Stimulated activated CD8-positive, alpha-beta memory T cell treated with anti-CD3 and anti-CD28 coated beads, Interleukin-12 subunit alpha, Interleukin-12 subunit beta, amount 100 ng/mL, for 24 hours (primary cell): Measurements from ENCODE around the gene FAHD2A.
"Not testable (repeated sequence)": the region's sequence is repeated elsewhere in the genome, so short reads cannot be mapped to it uniquely, and the experiment has no call there.

Source experiments
- DNase-seq: peaks from one replicate; pipeline ENCODE4 v3.0.0-alpha.2; 2020; ENCODE audit errors: extremely low read depth

Gene FAHD2A

DNA sequence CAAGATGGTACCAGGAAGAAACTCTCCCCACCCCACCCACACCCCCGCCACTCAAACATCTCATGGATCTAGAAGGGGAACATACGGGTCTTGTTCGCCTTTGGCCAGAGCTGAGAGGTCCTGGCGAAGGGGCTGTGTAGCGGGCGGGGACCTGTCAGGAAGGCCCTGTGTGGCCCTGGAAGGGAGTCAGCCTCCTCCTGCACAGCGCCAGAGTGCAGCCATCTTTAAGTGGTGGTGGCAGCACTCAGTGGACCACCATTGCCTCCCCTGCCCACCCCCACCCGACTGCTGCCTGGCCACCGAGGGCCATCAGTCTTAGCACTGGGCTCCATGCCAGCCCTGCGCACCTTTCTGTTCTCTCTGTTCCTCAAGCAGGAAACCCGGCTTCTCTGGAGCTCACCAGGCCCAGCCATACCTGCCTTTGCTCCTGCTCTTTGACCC, 11.6 kb upstream of the FAHD2A start:
- DNase-seq: no peak

DNA sequence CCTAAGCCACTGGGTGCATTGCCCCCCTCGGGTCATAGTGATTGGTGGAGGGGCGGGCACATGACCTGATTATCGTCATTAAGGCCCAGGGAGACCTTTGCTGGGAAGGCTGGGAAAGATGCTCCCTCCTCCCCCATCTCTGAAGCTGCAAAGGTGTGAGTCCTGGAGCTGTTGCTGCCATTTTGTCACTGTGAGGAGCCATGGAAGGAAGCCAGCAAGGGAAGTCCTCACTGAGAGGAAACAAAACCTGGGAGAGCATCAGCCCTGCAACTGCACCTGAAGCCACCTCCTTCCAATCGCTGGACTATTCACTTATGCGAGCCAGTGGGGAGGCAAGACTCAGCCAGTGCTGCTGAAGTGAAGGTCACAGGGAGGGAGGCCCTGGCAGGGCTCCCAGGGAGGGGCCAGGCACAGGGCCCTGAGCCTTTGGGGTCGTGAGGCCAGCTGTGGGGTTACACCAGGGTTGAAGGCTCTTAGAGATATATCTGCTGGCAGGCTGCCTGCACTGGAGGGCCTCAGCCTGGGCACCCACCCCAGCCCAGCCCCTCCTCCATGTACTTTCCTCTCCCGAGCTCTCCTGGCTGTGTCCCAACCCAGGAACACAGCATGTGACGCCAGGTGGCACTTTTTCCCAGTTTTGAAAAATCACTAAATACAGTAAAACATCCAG, 10.7 kb upstream of the FAHD2A start:
- no peak for DNase-seq

DNA sequence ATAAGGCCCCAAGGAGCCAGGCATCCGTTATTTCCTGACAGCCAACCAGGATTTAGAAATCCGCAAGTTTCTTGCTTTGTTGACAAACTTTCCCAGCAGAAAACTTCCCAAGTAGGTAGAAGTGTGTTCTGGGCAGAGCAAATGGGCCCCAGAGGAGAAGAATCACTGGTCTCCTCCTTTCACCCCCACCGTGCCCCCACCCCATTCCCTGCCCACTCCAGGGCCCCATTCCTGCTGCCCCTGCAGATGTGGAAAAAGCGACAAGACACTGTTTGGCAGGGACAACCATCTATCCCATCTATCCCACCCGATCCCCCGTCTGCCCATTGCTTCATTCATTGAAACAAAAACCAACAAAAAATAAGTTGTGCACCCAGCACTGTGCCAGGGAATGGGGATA, 10.2 kb upstream of the FAHD2A start:
- DNase-seq: no peak

DNA sequence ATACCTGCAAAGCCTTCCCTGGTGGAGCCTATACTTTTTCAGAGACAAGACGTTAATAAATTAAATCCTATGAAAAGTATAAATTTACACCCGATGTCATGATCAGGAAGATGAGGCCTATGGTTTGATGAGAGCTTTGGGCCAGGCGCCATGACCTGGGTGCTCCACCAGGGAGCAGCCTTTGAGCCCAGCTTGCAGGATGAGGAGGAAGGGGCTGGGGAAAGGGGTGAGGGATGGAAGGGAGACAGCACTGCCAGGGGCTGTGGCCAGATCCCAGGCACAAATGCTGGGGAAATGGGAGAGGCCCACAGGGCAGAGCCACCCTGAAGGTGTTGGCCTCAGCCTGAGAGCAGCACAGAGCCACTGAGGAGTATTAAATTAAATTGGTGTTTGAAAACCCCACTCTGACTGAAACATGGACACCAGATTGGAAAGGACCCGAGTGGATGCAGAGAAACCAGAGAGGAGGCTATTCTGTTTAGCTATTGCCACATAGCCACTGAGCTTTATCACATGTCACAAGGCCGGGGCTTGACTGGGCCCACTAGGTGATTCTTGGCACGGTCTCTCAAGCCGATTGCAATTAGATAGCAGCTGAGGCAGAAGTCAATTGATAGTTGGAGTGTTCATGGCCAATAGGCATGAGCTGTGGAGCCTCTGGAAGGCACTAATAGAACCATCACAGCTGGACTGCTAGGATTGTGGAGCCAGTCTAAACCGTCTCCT, 9.6 kb upstream of the FAHD2A start:
- DNase-seq: no peak

DNA sequence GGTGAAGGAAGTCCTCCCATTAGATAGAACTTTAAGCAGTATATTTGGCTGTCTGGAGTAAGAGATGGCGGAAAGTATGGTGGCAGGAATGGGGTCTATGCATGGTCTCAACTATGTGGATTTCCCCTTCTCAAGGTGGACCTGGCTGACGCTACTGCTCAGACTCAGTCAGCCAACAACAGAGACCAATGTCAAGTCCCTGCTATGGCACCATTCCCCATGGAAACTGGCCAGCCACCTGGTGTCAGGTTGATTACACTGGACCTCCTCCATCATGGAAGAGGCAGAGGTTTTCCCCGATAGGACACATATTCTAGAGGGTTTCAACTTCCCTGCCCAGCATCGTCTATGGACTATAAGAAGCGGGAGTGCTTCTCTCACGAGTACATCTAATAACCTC, 8.6 kb upstream of the FAHD2A start:
- no peak for DNase-seq

DNA sequence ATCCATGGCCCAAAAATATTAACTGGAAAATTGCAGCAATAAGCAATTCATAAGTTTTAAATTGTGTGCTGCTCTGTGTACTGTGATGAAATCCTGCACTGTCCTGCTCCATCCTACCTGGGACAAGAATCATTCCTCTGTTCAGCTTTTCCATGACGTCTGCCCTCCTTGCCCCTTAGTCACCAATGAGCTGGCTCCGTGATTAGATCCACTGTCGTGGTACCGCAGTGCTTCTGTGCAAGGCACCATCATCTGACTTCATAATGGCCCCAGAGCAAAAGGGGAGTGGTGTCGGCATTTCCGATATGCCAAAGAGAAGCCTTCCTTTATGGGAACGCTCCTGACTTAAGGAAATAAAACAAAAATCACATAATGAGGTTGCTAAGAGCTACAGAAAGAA, 3.4 kb upstream of the FAHD2A start:
- DNase-seq: no peak

DNA sequence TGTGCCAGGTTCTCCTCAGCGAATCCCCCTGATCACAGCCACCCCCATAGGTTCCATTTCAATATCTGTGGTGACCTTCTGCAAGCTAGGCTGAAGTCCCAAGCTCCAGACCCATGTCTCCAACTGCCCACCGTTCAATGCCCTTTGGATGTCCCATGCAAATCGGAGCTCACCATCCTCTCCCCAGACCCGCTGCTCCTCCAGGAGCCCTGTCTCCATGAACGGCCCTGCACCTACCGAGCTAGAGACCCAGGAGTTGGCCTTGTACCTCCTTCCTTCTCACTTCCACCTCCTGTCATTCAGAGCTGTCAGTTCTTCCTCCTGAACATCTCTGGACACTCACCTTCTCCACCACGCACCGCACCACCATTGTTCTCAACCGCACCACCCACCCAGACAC, 1.0 kb upstream of the FAHD2A start:
- no peak for DNase-seq

DNA sequence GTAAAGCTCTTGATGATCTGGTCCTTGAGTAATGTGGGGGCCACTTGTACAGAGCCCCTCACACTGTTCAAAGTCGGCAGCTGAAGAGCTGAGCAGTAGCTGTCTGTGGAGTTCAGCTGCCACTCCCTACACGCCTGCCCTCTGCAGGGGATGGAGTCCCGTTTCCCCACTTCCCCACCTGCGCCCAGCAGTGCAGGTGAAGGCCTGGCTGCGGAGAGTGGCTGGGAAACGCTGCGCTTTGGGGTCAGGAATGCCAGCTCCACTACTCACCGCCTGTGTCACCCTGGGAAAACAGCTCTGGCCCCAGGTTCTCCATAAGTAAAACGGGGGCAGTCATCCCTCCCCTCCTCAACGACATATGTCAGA, 521 bp upstream of the FAHD2A start:
- not testable (repeated sequence) for DNase-seq

DNA sequence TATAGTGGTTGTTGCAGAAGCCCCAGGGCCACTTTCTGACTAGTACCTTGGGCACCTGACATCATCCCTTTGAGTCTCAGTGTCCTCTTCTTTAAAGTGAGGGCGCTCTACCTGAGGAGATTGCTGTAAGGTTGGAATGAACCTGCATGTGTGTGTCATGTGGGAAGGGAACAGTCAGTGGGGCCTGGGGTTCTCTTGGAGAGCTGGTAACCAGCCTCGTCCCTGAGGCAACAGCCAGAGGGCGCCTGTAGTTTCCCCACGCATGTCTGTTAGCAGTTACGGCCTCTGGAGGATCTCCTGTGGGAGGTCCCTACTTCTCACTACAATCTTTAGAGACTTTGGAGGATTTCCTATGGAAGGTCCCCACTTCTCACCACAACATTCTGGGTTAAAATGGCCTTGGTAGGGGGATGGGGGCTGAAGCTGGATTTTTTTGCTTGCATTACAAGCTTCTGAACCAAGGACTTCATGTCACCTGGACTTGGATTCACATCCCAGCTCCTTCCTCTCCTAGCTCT, 755 bp downstream of the FAHD2A start:
- not testable (repeated sequence) for DNase-seq

DNA sequence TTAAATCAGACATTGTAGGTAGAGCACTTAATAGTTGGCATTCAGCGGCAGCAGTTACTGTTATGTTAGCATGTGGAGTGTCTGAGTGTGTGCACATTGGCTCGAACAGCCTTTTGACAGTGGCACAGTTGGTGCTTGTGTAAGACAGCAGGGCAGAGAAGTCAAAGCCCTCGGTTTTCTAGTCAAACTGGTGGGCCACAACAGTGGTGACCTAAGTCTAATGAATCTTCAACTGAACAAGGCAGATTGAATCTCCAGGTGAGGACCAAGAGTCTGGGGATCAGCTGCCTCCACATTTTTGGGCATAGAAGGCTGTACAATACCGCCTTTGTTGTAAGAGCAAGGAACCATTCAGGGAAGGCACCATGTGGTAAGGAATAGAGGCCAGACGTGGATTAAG, 1.3 kb downstream of the FAHD2A start:
- not testable (repeated sequence) for DNase-seq

DNA sequence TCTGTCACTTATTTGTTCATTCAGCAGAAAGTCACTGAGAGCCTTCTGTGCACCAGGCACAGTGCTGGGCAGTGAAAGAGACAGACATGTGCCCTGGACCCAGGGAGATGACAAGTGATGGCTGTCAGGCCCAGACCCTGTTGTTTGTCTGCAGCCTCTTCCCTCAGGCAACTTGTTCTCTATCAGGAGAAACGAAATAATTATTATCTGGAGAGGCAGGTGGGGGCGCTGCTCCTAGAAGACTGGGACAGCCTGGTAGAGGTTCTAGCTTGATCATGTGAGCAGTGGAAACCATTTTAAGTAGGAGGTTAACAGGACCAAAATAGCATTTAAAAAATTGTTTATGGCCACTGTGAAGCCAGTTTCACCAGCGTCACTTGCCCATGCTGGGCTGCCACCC, 2.2 kb downstream of the FAHD2A start:
- DNase-seq: not testable (repeated sequence)

DNA sequence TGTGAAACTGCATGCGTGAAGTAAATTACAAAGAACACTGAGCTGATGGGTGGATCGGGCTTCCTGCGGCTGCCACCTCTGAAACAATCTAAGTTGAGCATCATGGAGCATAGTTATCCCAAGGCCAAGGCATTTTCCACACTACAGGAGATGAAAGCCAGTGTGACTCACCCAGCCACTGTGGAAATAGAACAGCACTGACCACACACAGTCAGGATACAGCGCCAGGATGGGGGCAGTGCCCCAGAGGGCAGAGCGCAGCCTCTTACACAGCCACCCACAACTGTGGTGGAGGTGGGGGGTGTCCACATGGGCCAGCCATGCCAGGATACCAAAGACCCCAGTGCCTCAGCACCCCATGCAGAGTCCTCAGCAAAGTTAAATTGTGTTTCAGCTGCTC, 8.7 kb downstream of the FAHD2A start:
- DNase-seq: not testable (repeated sequence)

DNA sequence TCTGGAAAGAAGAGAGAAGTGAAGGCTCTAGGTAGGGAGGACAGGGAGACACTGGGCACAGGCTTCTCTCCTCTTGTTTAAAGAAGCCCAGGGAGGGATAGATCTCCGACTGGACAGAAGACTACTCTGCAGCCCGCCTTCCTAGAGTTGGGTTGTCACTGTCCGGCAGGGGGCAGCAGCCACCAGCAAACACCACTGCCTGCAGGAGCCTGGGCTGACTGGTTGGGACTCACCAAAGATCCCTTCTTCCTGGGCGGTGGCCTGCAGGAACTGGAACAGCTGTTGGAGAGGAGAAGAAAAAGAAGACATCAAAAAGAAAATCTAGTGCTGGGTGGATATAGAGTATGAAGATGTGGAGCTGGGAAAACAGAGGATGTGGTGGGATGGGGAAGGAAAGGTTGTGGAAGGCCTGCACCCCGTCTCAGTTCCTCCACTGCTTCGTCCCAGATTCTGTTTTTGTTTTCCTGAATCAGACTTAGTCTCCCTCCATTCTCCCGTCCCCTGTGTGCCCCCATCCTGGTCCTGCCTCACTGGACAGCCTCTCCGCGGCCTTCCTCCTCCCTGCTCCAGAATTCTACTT, 11.6 kb downstream of the FAHD2A start:
- DNase-seq: not testable (repeated sequence)

DNA sequence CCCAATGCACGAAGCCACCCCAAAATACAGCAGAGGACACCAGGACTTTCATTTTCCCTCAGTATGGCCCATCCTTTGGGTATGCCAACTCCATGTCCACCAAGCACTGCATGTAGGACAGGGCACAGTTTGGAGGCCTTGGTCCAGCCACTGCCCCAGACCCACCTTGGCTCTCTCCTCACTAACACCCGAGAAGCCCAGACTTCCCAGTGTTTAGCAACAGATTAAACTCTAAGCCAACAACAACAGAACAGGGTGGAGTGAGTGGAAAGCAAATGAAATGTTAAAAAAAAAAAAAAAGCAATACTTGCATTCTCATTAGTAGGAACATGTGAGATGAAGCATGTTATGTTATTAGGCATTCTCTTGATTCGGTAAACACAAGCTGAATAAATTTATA, 12.6 kb downstream of the FAHD2A start:
- DNase-seq: not testable (repeated sequence)

DNA sequence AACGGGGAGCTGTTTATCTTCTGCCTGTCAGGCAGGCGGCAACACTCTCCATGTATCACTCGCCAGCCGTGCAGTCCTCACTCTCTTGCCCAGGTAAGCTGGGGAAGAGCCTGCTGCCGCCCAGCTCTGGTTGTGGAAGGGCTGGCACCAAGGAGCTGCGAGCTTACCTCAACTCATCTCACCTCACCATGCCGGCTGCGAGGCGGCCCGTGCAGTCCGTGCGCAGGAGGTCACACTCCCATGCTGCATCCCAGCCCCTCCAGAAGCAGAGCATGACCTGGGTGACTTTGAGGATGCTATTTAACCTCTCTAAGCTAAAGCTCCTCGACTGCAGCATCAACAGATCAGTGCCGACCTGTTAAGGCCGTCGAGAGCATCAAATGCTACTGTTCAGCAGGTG, 13.1 kb downstream of the FAHD2A start:
- not testable (repeated sequence) for DNase-seq

DNA sequence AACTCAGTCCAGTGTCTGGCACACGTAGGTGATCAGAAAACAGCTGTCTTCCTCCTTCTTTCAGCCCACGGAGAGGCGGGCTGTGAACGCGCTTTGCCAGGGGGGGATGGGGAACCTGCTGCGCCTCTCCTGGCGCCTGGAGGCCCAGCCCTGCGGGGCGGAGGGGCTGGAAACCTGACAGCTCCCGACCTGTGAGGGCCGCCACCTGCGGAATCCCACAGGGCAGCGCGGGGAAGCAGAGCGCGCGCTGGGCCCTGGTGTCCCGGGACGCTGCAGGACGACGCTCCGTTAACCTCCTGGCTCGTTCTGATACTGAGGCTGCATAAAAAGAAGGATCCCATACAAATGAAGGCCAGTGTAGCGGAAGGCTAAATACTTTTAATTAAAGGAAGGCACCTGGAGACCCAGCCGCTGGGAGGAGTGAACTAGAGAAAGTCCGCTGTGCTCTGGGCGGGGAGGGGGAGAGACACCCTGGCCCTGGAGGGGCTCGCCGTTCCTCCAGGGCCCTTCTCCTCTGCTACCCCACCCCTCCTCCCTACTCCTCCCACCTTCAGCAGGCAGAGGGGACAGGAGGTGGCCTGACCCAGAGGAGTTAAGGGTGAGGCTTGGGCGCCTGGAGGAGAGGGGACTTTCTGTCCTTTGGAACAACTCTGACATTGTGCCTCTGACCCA, 24.8 kb downstream of the FAHD2A start:
- not testable (repeated sequence) for DNase-seq

DNA sequence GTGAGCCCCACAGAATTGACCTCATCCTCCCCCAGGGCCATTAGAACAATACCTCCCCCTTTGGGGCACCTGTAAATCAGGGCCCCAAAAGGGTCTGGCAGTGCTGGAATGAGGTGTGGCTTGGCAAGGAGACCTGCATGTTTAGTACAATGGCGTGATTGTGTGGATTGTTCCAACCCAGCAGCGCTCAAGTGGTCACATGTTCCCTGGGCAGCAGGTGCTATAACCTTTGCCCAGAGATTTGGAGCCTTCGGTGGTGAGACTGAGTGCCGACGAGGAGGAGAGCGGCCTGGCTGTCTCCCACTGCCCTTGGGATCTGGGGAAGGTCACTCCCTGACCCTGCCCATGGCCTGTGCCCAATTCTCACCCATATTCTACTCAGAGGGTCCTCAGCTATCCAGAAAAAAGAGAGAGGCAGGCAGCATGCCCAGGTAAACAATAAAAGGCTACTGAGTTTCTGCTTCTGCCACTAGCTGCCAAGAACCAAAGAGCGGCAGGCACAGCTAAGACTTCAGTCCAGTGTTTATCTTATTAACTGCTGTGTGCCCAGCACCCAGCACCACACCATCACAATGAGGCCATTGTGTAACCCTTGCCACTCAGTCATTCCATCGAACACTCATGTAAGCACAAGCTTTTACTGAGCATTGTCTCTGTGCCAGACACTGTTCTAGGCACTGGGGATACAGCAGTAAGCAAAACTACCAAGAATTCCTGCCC, 27.4 kb downstream of the FAHD2A start:
- DNase-seq: not testable (repeated sequence)

DNA sequence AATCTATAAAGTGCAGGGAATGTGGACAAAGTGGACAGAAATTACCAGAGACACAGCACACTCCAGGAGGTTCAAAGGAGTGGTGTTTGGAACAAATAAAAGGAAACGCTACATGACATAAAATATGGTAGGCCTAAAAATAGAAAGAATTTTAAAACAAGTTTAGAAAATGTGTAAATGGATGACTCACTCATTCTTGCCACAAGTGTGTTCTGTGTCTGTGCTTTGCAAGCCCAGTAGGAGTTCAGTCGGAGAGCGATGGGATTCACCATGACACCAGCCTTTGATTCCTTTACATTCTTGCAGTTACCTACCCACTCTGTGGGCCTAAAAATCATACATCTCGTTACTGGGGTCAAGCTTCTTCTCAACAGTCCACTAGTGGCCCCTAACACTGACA, 30.9 kb downstream of the FAHD2A start:
- not testable (repeated sequence) for DNase-seq

DNA sequence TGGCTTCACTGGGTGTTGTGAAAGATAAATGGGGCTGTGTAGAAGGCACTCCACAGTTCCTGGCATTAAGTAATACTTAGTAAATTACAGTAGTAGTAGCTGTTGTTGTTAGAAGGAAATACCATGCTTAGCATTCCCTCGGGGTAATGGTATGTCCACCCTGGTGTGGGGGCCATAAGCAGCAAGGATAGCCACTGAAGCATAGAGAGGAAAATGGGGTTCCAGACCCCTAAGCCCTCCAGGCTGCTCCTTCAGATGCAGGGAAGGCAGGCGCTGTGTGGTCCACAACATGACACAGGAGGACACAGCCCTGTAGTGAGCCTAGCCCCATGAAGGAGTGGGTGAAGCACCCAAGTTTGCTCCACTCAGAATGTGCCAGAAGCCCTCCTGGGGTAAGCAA, 31.5 kb downstream of the FAHD2A start:
- not testable (repeated sequence) for DNase-seq

DNA sequence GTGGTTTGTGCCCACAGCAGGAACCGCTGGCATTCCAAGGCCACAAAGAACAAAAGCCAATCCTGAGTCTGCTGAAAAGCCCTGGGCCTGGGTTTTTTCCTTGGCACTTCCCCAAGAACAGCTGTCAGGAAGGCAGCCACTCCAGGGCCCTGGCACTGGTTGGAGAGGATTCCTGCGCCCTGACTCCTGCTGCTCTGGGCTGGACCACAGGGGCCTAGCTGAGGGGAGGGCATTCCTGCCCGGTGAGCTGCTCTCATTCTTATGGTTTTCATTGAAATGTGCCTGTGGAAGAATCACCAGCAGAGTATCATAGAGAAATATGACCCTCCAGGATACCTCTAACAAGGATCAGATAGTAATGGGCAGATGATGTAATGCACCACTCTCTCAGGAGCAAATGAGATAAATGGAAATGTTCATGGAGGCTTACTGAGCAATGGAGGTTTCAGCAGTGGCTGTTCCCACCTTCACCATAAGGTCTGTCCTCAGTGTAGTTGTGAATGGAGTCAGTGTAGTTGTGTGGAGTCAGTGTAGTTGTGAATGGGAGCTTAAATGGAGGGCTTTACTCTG, 32.1 kb downstream of the FAHD2A start:
- DNase-seq: not testable (repeated sequence)

DNA sequence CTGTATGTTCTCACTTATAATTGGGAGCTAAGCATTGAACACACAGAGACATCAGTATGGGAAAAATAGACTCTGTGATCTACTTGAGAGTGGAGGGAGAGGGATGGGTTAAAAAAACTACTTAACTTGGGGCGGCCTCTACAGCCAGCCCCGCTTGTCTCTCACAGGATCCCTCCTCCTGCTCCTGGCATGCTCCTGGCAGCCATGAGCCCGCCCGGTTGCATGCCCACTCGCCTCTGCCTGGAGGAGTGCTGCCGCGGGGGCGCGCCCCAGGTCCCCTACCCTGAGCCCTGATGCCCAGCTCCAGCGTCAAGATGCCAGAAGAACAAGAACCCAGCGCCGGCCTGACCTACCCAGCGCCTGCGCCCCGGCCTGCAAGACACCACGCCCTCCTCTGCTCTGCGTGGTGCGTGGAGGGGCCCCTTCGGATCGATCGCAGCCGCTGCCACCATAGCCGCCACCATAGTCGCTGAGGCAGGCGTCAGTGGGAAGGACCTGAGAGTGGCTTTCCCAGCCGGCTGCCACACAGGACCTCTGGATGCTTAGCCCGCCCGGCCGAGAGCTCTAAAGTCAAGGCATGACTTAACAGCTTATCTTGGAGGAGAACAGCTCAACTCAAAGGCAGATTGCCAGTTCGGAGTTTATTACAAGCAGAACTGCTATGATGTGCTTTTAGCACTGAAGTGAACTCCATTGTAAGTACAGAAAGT, 32.8 kb downstream of the FAHD2A start:
- DNase-seq: not testable (repeated sequence)
